Inflammatory macrophage (primary cell): ENCODE measurements around the gene E4F1.

Experiments
- DNase-seq, 2 donors: peaks; one replicate each; pipeline ENCODE4 v3.0.0-alpha.2; 2020 to 2022
- total RNA-seq, 18 experiments: gene quantifications; one replicate each; lab custom pipeline; 2026; ENCODE audit warnings: mixed read lengths in 6 of 18, inconsistent platforms in 2 of 18; lab: John Stamatoyannopoulos, UW

The E4F1 gene, protein sequence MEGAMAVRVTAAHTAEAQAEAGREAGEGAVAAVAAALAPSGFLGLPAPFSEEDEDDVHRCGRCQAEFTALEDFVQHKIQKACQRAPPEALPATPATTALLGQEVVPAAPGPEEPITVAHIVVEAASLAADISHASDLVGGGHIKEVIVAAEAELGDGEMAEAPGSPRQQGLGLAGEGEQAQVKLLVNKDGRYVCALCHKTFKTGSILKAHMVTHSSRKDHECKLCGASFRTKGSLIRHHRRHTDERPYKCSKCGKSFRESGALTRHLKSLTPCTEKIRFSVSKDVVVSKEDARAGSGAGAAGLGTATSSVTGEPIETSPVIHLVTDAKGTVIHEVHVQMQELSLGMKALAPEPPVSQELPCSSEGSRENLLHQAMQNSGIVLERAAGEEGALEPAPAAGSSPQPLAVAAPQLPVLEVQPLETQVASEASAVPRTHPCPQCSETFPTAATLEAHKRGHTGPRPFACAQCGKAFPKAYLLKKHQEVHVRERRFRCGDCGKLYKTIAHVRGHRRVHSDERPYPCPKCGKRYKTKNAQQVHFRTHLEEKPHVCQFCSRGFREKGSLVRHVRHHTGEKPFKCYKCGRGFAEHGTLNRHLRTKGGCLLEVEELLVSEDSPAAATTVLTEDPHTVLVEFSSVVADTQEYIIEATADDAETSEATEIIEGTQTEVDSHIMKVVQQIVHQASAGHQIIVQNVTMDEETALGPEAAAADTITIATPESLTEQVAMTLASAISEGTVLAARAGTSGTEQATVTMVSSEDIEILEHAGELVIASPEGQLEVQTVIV
- total RNA-seq, result 8.5 to 40.2 (median 18.9) reads per million in 18 experiments

DNA sequence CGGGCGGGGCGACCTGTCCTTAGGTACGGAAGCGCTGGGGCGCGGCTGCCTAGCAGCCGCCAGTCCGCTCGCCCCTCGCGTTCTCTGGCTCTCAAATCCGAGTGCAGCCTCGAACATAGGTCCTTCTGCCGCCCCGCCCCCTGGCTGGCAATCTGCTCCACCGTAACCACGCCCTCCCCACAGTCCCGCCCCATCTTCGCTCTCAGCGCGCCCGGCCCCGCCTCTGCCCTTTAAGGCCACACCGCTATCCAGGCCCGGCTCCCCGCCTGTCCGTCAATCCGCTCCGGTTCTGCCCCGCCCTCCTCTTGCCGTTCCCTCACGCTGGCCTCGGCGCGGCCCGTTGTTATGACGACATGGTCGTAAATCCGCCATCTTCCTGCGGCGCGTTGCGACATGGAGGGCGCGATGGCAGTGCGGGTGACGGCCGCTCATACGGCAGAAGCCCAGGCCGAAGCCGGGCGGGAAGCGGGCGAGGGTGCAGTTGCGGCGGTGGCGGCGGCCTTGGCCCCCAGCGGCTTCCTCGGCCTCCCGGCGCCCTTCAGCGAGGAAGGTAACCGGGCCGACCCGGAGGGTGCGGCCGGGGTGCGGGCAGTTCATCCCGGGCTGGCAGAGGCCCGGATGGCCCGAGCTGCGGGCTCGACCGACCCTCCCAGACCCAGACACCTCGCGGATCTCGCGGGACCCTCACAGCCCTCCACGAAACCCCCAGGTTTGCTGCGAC is at the start of gene E4F1:
TSS of gene E4F1 (plus strand) at position 371 of the 721 bp plus-strand sequence. CDS start at position 394, 23 bp downstream.
- peak; percentile 100 for DNase-seq

DNA sequence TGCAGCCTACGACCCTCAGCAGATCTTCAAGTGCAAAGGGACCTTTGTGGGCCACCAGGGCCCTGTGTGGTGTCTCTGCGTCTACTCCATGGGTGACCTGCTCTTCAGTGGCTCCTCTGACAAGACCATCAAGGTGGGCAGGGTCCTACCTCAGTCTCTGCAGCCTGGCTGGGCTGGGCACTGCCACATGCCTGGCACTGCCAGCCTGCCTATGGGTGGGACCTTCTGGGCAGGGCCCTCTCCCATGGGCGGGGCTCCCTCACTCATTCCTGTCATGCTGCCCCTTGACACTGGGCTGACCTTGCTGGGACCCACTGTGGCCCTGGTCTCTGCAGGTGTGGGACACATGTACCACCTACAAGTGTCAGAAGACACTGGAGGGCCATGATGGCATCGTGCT is 49.5 kb upstream of the E4F1 start:
- DNase-seq, result no peak

DNA sequence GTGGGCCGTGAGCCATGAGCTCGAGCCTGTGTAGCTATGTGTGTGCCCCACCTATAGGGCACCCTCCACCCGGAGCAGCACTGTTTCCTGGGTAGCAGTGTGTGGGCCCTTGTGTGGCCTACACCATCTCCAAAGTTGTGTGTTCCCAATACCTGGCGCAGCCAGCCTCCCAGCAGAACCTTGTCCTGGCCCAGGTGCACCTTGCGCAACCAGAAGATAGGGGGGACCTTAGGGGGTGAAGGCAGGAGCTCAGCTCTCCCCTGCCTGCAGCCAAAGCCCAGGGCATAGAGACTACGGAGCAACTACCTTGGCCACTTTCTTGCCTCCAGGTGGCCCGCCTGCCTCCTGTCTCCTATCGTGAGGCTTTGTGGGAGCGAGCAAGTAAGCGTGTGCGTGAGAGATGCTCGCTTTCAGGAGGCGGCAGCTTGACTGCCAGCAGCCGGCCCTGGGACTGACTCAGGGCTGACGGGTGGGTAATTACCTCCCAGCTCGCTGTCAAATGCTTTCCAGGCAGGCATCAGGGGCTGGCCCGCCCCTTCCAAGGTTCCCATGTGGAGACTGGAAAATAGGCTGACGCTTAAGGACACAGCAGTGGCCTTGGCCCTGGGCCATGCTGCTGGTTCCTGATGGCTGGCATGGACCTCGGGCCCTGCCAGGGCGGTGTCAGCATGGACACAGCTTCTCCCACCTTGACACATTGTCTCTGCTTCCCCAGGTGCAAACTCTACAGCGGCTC is 48.8 kb upstream of the E4F1 start:
- no peak for DNase-seq

DNA sequence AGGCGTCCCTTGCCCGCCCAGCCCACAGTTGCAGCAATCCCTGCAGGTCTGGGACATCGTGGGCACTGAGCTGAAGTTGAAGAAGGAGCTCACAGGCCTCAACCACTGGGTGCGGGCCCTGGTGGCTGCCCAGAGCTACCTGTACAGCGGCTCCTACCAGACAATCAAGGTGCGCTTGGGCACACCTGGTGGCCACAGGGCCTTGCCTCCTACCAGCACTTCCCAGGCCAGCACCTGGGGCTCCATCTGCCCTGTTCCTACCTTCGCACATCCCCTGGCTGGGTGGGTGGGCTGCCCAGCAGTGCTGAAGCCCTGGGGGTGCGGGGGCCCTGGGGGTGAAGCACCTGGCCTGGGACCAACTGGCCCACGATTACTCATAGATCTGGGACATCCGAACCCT is 47.9 kb upstream of the E4F1 start:
- no peak for DNase-seq

DNA sequence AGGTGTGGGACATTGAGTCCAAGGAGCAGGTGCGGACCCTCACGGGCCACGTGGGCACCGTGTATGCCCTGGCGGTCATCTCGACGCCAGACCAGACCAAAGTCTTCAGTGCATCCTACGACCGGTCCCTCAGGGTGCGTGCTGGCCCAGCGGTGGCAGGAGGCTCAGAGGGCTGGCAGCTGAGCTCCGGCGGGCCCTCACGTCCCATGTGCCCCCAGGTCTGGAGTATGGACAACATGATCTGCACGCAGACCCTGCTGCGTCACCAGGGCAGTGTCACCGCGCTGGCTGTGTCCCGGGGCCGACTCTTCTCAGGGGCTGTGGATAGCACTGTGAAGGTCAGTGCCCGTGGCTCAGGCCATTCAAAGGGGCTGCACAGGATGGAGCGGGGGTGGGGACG is 47.3 kb upstream of the E4F1 start:
- no peak for DNase-seq

DNA sequence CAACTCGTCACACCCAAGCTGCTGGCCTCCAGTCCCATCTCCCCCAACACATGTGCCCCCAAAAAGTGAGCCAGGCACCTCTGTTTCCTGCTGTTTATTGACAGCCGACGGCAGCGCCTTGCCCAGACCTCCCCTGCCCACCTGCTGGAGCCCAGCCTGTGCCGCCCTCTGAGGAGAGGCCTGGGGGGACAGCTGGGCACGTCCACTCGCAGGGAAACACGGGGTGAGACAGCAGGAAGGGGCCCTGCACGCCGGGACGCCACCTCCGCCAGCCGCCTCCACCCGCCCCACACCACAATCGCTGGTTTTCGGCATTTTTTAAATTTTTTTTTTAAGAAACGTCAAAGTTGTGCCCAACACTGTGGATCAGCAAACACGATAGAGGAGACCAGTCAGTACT is 46.3 kb upstream of the E4F1 start:
- DNase-seq, result no peak

DNA sequence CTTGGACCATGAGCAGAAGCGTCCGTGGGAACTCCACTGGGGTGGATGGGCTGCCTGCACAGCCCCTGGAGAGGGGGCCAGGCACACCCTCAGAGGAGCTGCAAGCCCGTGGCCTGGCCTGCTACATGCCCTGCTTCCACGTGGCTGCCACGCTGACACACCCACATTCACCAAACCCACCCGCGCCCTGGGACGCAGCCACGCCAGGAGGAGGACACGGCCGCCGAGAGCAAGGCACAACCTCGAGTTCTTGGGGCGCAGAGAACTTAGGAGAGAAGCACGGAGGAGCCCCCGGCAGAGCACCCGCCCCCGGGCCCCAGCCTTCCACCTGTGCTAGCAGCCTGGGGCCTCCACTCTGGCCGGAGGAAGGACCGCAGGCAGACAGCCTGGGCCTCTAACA is 45.8 kb upstream of the E4F1 start:
- no peak for DNase-seq

DNA sequence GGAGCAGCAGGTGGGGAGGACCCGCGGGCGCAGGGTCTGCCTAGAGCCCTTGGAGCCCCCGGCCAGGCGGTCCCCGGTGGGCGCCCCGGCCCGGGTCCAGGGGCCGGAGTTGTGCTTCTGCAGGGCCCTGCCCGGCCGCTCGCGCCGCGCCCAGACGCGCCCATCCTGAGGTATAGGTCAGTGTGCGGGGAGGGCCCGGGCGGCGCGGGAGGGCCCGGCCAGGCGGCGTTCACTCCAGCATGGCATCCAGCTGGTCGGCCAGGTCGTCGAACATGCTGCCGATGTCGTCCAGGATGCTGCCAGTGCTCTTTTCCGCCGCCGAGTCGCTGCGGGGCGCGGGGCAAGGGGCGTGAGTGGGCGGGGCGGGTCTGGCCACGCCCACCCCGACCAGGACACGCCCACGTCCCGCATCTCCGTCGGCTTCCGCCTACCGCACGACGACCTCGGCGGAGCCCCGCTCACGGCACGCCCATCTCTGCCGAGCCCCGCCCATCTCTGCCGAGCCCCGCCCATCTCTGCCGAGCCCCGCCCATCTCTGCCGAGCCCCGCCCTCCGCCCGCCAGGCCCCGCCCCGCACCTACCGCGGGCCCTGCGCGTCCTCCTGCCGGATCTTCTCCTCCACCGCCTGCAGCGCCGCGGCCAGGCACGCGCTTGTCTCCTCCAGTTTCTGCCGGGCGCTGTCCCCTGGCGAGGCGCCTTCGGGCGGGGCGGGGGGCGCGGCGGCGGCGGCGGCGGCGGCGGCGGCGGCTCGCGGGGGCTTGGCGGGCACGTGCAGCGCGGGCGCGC is 44.9 kb upstream of the E4F1 start:
- DNase-seq, result peak in 1 of 2 donors; percentile 23

DNA sequence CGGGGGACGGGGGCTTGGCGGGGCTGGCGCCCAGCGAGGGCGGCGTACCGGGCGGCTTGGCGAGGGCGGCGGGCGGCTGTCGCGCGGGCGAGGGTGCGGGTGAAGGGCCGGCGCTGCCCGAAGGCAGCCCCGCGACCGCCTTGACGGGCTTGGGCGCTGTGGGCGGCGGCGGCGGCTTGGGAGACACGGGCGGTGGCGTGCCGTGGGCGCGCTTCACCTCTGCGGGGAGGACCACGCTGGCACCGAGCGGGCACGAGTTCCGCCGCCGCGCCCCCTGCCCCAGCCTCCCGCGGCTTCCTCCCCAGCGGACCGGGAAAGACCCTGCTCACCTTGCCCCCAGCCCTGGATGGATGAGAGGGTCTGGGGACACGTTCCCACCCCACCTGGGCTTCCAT is 44.3 kb upstream of the E4F1 start:
- no peak for DNase-seq

DNA sequence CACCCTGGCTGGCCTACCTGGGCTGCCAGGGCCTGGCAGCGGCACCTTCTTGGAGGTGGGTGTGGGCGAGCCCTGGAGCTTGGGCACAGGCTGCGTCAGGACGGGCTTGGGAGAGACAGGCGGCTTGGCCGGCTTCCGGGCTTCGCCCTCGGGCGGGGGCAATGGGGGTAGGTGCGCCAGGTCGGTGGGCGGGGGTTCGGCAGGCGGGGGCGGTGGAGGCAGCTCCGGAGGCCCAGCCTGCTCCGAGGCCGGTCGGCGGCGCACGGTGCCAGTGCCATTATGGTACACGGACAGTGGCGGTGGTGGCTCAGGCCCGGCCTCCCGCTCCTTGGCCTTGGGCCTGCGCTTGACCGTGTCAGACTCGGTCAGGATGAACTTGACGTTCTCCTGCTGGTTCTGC is 43.8 kb upstream of the E4F1 start:
- no peak for DNase-seq

DNA sequence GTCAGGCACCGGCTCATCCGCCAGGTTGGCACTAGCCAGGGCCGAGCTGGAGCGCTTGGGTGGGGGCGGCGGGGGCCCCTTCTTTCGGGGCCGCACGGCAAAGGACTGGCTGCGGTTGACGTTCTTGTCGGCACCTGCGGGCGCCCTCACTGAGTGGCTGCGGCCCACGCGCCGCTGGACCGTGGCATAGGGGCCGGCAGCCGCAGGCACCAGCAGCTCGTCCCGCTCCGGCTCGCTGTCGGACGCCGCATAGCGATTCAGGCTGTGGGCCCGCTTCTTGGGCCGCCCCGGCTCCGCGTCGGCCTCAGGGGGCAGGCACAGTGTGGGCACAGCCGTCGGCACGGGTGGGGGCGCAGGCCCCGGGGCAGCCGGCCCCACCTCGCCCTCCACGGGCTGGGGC is 42.9 kb upstream of the E4F1 start:
- no peak for DNase-seq

DNA sequence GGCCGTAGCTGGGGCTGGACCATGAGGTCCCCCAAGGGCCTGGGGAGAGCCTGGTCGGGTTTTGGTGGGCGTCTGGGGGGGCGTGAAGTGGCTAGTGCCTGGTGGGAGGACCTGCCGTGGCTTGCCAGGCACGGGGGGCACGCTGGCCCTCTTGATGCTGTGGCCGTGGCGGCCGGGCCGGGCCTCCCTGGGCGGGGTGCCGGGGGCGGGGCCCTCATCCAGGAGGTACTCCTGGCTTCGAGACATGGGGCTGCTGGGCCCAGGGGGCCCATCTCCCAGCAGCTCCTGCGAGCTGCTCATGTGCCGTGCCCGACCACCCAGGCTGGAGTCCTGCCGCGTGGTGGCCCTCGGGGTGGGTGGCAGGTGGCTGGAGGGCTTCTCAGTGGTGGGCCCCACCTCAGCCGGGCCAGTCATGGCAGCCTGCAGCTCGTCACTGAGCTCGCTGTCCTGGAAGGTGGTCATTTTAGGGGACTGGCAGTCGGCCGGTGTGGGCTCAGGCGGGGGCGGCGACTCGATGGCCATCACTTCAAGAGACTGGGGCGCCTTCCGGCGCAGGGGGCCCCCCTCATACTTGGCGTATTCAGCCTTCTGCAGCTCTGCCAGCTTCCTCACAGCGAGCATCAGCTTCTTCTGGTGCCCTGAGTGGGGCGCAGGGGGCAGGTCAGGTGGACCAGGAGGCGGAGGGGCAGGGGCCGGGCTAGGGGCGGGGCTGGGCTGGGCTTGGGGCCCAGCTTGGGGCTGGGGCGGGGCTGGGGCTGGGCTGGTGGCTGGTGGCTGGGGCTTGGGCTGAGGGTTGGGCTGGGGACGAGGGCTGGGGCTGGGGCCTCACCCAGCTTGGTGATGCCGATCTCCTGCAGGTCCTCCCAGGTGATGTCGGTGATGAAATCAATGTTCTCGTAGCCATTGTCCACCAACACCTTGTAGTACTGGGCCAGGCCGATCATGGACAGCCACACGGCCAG is 42.1 kb upstream of the E4F1 start:
- DNase-seq, result no peak

DNA sequence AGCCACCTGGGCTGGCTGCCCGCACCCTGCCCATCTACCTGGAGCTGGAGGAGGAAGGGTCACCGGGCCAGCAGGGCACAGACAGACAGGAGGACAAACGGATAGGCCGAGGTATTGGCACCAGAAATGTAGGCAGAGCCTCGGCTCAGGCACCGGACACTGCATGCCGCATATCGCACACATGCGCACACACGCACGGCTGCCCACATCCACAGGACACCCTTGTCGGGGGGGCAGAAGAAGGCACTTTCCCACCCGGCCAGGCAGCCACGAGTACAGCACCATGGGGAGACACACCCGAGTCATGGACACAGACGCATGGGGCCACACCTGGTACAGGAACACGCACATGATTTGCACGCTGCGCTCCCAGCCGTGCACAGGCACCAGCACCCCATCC is 41.4 kb upstream of the E4F1 start:
- DNase-seq, result no peak

DNA sequence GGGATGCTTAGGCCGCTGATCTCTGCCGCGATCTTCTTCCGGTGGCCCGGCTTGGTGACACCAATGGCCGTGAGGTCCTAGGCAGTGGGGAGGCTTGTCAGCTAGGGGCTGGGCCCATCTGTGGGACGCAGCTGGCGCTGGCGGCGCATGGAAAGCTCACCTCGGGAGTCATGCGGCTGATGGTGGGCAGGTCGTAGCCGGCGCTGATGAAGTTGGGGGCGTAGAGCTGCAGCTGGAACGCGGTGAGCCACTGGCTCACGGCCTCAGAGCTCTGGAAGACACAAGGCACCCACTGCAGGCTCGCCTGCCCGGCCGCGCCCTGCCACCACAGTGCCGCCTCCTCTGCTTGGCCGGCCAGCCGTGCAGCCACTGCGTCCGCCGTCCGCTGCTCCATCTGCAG is 39.7 kb upstream of the E4F1 start:
- DNase-seq, result no peak

DNA sequence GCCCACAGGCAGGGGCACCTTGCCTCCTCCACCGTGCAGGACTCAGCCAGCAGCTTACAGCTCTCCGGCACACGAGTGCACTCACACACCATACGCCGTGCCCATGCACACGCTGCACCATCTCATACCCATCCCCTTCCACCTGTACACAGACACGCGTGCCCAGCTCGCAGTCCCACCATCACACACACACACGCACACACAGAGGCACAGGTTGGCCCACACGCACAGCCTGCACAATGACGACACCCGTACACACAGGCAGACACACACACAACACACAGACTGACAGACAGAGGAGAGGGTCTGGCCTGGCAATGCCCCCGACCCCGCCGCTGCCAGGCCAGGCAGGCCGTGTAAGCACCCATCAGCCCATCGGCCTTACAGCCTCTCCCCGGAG is 39.0 kb upstream of the E4F1 start:
- DNase-seq, result no peak

DNA sequence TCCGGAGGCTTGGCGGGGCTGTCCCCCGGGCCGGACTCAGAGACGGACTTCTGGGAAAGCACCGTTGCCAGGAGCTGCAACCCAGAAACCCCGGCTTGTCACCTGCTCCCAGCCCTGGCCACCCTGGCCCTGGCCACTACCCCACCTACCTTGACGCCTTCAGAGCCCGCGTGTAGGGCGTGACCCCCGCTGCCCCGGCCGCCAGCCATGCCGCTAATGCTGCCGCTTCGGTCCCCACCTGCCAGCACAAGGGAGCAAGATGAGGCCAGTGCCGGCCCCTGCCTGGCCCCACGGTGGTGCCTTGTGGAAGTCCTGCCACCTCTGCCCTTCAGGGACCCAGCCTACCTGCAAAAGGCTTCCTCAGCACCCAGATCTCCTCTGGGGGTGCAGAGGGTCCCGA is 38.4 kb upstream of the E4F1 start:
- no peak for DNase-seq

DNA sequence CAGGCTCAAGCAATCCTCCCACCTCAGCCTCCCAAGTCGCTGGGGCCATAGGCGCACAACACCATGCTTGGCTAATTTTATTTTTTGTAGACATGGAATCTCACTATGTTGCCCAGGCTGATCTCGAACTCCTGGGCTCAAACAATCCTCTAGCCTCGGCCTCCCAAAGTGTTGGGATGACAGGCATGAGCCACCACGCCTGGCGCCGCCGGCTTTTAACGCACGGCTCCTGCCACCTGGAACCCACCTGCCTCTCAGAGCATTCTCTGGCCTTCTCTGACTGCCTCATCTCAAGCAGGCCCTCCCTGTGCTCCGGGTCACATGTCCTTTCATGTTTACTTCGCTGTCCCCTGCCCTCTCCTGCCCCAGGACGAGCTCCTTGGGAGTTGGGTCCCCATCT is 37.3 kb upstream of the E4F1 start:
- DNase-seq, result no peak

DNA sequence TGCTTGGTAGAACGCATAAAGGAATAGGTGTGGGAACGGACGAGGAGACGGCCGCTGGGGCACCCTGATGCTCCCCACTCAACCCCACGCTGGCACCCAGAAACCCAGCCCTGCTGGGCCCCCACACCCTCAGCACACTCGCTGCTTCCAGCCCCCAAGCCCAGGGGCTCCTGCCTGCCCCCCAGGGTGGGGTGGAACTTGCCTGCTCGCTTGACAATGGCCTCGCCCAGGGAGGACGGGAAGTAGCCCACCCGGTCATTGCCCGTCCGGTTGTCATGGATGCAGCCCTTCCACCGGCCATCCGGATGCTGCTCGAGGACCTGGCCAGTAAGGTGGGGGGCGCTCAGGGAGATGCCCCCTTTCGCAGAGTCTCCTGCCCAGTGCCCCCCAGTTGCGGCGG is 36.9 kb upstream of the E4F1 start:
- DNase-seq, result no peak

DNA sequence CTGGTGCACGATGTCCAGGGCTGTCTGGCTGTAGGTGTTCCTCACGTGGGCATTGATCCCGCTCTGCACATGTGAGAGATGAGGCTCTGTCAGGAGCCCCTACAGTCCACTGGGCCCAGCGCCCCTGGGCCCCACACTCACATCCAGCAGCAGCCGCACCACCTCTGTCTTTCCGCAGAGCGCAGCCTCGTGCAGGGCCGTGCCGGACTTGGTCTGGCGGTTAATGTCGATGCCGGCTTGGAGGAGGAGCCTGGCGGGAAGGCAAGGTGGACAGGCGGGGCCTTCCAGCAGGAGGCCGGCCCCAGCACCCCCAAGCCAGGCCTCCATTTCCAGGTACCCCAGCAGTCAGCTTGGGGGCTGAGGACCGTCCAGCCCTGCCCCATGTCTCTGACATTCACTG is 36.2 kb upstream of the E4F1 start:
- DNase-seq, result no peak

DNA sequence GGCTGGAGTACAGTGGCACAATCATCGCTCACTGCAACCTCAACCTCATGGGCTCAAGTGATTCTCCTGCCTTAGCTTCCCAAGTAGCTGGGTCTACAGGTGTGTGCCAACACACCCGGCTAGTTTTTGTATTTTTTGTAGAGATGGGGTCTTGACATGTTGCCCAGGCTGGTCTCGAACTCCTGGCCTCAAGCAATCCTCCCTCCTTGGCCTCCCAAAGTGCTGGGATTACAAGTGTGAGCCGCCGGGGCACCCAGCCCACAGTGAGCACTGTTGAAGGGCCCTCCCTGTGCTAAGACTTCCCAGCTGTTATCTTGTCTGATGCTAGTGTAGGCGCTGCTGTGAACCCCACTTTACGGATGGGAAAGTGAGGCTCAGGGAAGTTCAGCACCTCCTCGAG is 35.0 kb upstream of the E4F1 start:
- no peak for DNase-seq
